Islet precursor cell (in vitro differentiated cells): ENCODE data around the gene SKAP1.

ENCODE experiments used
- DNase-seq: peaks from one replicate; pipeline ENCODE4 v3.0.0-alpha.2; 2018

Gene SKAP1

DNA sequence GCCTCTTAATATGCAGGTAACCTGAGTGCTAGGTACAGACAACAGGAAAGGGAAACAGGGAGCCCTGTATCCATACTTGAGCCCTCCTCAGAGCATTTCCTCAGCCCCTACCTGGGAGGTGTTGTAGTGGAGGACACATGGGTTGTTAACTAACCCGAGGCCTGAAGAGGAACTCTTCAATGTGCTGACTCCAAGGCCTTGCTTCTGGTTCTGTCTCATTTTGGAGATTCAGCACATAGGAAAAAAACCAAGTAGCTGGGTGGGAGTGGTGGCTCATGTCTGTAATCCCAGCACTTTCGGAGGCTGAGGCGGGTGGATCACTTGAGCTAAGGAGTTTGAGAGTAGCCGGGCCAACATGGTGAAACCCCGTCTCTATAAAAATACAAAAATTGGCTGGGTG is 297.6 kb downstream of the SKAP1 start:
- no peak for DNase-seq

- peak; percentile 88 for DNase-seq
Measured at GRCh38 chr17:48131216-48131824, 298.7 kb downstream of the SKAP1 start.

DNA sequence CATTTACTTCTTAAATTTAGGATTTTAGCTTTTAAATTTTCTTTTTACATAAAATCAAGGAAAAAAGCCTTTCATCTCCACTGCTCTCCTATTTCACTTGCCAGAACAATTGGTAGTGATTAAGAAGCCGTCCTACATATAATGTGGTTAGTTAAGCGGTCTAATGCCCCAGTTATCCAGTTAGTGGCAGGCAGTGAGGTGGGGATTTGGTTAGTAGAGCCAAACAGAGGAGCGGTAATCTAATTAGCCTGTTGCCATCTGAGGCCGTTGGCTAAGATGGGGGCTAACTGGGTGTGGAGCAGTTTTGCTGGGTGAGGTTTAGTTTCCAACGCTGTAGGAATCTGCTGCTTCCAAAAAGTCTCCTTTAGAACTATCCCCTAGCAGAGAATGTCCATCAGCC is 300.0 kb downstream of the SKAP1 start:
- DNase-seq: no peak

GRCh38 chr17:48128400-48128799 is 301.6 kb downstream of the SKAP1 start:
- no peak for DNase-seq

GRCh38 chr17:48127371-48128051 is 302.5 kb downstream of the SKAP1 start:
- DNase-seq: peak; percentile 83

DNA sequence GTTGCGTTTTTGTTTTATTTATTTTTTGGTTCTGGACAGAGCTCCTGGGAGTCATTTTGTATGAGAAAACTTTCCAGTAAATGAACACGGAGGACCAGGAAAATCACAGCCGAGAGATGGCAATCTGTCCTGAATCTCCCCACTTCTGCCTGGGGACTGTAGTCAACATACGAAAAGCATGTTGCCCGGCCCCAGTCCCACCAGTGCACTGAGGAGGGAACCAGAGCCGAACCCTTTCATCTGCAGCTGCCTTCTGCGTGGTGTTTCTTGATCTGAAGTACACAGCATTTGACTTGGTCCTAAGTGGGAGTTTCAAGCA is 303.5 kb downstream of the SKAP1 start:
- no peak for DNase-seq

- DNase-seq: no peak
Measured at GRCh38 chr17:48125829-48126531, 304.0 kb downstream of the SKAP1 start.

DNA sequence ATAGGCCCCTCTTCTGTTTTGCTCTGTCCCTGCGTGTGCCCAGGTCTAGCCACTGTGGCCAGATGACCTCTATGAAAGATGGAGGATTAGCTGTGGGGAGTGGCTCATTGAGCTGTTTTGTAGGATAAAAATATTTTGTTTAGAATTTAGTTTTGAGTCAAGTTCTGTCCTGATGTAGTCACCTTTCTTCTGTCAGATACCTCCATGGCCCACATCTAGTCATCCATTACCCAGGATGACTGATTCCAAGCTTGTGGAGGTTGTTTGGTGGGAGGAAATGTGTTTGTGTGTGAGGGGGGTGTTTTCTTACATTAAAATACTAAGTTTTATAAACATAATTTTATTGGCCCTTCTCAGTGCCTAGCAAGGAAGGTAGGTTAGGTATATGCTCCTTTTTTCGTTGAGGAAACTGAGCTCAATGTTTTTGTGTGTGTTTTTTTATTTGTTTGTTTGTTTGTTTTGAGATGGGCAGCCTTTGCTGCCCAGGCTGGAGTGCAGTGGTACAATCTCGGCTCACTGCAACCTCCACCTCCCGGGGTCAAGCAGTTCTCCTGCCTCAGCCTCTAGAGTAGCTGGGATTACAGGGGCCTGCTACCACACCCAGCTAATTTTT is 306.1 kb downstream of the SKAP1 start:
- DNase-seq: no peak

DNA sequence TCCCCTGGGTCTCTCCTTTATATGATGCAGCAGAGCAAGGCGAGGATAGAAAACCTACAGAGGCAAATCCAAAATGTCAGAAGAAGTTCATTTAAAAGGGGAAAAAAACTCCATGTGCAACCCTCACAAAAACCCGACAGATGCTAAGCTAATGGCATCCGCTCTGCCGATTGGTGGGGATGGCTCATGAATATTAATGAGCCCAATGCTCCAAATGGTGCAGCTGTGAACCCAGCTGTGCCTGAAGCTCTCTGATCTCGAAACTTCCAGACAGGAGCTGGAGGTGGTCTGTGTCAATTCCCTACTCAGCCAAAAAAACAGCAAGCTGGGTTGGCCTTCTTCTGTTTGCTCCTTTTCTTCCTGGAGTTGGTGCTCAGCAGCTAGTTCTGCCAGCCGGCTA is 306.9 kb downstream of the SKAP1 start:
- DNase-seq: no peak

- DNase-seq: no peak
Measured at GRCh38 chr17:48122665-48123045, 307.4 kb downstream of the SKAP1 start.

DNA sequence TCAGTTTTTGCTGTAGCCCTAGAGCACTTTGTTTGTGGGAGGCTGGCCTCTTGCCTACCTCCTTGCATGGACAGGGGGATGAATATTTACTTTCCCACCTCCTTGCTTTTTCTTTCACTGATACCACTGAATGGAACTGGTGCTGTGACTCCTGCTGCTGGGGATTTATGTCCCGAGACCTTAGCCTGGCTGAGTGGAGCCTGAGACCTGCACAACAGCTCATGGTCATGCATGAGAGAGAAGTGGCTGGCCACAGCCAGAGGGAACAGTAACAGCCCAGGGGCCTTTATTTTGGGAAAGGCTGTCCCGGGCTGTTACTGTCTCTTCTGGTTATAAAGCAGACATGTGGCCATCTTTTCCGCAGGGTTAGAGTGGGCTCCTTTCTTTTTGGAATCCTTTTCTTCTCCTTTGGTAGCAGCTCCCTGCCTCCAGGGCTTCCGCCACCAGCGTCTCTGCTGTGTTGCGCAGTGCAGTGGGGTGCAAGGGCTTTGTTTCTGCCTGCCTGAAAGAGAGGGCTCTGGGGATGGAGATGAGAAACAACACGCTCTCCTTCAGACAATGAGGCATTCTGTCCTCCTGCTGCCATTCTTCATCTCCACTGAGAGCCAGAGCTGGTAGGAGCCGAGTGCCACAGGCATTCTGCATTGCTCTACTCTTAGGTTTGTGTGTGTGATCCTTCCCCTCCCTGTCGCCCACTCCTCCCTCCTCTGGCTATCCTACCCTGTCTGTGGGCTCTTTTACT is 307.9 kb downstream of the SKAP1 start:
- no peak for DNase-seq

DNA sequence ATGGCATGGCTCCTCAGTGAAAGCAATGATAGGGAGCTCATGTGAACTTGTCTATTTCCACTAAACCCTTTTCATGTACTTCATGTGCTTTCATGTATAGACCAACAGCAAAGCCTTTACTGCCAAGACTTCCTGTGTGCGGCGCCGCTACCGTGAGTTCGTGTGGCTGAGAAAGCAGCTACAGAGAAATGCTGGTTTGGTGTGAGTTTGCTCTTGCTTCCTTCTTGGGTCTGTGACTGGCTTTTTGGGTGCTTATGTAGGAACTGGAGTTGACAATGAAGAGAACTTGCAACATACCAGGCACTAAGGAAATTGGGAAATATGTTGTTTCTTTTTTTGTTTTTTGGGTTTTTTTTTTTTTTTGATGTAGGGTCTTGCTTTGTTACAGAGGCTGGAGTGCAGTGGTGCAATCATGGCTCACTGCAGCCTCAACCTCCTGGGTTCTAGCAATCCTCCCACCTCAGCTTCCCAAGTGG is 316.8 kb downstream of the SKAP1 start:
- DNase-seq: no peak

- no peak for DNase-seq
Measured at GRCh38 chr17:48111937-48112241, 318.1 kb downstream of the SKAP1 start.

DNA sequence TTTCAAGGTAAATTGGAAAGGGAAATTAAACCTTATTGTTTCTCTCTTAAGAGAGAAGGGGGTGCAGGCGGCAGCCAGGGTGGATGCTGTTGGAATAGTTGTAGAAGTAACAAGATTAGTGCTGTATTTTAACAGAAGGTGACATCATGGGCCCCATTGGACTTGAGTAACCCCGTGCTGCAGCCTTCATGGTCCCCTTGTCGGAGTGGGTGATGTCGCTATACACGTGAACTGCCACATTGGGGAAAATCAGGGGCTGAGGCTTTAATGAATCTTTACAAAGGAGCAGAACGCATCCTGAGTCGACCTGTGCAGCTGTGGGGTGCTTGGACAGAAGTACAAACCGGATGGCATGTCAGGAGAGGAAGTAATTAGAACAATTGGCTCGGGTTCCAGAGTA is 319.3 kb downstream of the SKAP1 start:
- DNase-seq: no peak

- peak; percentile 99 for DNase-seq
Measured at GRCh38 chr17:48107137-48108055, 322.6 kb downstream of the SKAP1 start, which contains the start of gene SNX11. SNX11 (plus strand) TSS chr17:48107766; CDS start chr17:48112044, 4,278 bp downstream.

DNA sequence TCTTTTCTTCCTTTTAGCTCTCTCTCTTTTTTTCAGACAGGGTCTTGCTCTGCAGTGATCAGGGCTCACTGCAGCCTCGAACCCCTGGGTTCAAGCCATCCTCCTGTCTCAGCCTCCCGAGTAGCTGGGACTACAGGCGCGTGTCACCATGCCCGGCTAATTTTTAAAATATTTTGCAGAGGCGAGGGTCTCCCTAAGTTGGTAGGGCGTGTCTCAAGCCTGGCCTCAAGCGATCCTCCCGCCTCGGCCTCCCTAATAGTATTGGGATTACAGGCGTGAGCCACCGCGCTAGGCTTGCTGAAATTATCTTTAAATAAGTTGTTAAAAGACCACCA is 323.2 kb downstream of the SKAP1 start:
- DNase-seq: no peak

GRCh38 chr17:48104440-48104839 is 325.6 kb downstream of the SKAP1 start:
- DNase-seq: no peak

GRCh38 chr17:48102798-48103715 is 327.0 kb downstream of the SKAP1 start:
- no peak for DNase-seq

GRCh38 chr17:48102043-48102750 is 327.8 kb downstream of the SKAP1 start:
- no peak for DNase-seq

GRCh38 chr17:48101012-48101720 is 328.8 kb downstream of the SKAP1 start, which contains the start of gene CBX1:
CBX1 (minus strand) TSS chr17:48101478; CDS start chr17:48077004, 24,474 bp downstream.
- peak; percentile 99 for DNase-seq
